Smooth muscle cell (in vitro differentiated cells): ENCODE results near the gene POMT1. TPM values are rescaled to one million over a fixed set of nuclear protein-coding genes. Genes with fewer than 3 reads are reported as not detected.

Experiments
- DNase-seq: peaks from one replicate; lab custom pipeline; 2025; ENCODE audit not compliant: unreplicated experiment; lab: John Stamatoyannopoulos, UW
- H2AFZ ChIP-seq: fragments of 200-600 bp; sonication (generic); 2 replicates; pipeline ENCODE4 v1.6.0; 2016; ENCODE audit warnings: antibody characterized with exemption, low read depth, mild to moderate bottlenecking
- H3F3A ChIP-seq: fragments of 200-600 bp; sonication (generic); 2 replicates; pipeline ENCODE4 v1.6.0; 2017; ENCODE audit warnings: antibody characterized with exemption, low read depth
- H3K27ac ChIP-seq: fragments of 200-600 bp; sonication (generic); 2 replicates; pipeline ENCODE4 v1.5.1; 2016; ENCODE audit warnings: low read depth, mild to moderate bottlenecking
- H3K27me3 ChIP-seq: fragments of 200-600 bp; sonication (generic); 2 replicates; pipeline ENCODE4 v1.6.1; 2016; ENCODE audit warnings: low read depth, mild to moderate bottlenecking
- H3K36me3 ChIP-seq: fragments of 200-600 bp; sonication (generic); 2 replicates; pipeline ENCODE4 v1.5.1; 2016; ENCODE audit warnings: low read depth
- H3K4me1 ChIP-seq: fragments of 200-600 bp; sonication (generic); 2 replicates; pipeline ENCODE4 v1.5.1; 2016; ENCODE audit warnings: low read depth
- H3K4me2 ChIP-seq: fragments of 200-600 bp; sonication (generic); 2 replicates; pipeline ENCODE4 v1.6.0; 2016; ENCODE audit warnings: mild to moderate bottlenecking
- H3K4me3 ChIP-seq: fragments of 200-600 bp; sonication (generic); 2 replicates; pipeline ENCODE4 v1.5.1; 2016; ENCODE audit warnings: mild to moderate bottlenecking
- H3K79me2 ChIP-seq: fragments of 200-600 bp; sonication (generic); 2 replicates; pipeline ENCODE4 v1.6.0; 2016; ENCODE audit warnings: low read depth, mild to moderate bottlenecking
- H3K9ac ChIP-seq: fragments of 200-600 bp; sonication (generic); 2 replicates; pipeline ENCODE4 v1.6.0; 2016; ENCODE audit warnings: low read depth
- H3K9me3 ChIP-seq: fragments of 200-600 bp; sonication (generic); replicated peaks from 2 replicates; pipeline ENCODE4 v1.5.1; 2016; ENCODE audit warnings: low read depth
- H4K20me1 ChIP-seq: fragments of 200-600 bp; sonication (generic); 2 replicates; pipeline ENCODE4 v1.6.0; 2016; ENCODE audit warnings: low read depth
- WGBS: methylation state at CpG from one replicate; pipeline ENCODE4 v1.1.7; 2016; ENCODE audit warnings: low lambda C conversion rate; 5-methylcytosine and 5-hydroxymethylcytosine counted together
- polyA plus RNA-seq: library from polyadenylated mRNA; unstranded; fragments of >200 nt; fragmentation: Nextera tagmentation; extraction: Ambion mirVana; gene quantifications from 2 replicates; pipeline ENCODE4 v1.2.1, GENCODE V29; 2016
- total RNA-seq: library from RNA; depleted of rRNA; stranded (reverse); fragments of >200 nt; gene quantifications from 2 replicates; pipeline ENCODE4 v1.2.3, GENCODE V29; 2014
- TF ChIP-seq, protein P1 (sequence below): fragments of 200-600 bp; sonication (generic); IDR thresholded peaks from 2 replicates; pipeline ENCODE4 v1.5.1; 2017; ENCODE audit warnings: borderline replicate concordance, mild to moderate bottlenecking, antibody characterized with exemption; ENCODE audit not compliant: insufficient read depth, poor library complexity, severe bottlenecking

The POMT1 gene
- total and polyA plus RNA-seq, 2 experiments from 2014 or later = 11.8 to 15.2 TPM

DNA sequence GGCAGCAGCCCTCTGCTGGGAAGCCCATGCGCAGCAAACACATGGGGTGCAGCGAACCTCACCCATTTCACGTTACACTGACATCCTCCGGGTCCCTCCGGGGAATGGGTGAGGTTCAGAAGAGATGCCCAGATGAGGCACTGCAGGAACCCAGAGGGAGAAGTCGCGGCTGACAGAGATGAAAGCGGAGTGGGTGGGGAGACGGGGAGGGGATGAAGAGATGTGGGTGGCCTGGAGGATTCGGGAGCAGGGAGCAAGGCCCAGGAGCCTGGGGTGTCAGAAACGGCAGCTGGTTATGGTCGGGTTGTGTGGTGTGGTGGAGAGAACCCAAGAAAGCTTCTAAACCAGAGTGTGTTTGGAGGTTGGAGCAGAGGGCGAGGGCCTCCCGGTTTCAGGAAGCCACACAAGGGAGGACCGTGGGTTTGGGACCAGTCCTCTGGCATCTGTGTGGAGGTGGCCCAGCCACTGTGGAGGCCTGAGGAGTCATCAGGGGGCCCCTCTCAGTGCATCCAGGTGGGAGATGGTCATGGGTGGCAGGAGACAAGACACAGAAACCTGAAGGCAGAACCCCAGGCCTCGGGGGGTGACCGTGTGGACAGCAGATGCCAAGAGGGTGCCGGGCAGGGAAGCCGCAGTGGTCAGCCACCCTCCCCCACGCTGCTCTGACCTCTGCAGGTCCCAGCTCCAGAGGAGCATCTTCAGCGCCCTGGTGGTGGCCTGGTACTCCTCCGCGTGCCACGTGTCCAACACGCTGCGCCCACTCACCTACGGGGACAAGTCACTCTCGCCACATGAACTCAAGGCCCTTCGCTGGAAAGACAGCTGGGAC, 19.8 kb downstream of the POMT1 start:
- Histone ChIP-seq H4K20me1 (peaks cover 14% of the 10 kb centered on the region), H3K27ac (no peak overlapping the region), H3K4me3 (no peak overlapping the region), H3K27me3 (no peaks in the 10 kb centered on the region), H3K9me3 (no peaks in the 10 kb centered on the region), H3K4me1 (no peaks in the 10 kb centered on the region), H2AFZ (no peak overlapping the region), H3K36me3 (no peaks in the 10 kb centered on the region), H3K9ac (no peak overlapping the region), H3F3A (peaks cover 16% of the 10 kb centered on the region), H3K4me2 (no peak overlapping the region), H3K79me2 (no peaks in the 10 kb centered on the region)
- TF ChIP-seq, protein P1, sequence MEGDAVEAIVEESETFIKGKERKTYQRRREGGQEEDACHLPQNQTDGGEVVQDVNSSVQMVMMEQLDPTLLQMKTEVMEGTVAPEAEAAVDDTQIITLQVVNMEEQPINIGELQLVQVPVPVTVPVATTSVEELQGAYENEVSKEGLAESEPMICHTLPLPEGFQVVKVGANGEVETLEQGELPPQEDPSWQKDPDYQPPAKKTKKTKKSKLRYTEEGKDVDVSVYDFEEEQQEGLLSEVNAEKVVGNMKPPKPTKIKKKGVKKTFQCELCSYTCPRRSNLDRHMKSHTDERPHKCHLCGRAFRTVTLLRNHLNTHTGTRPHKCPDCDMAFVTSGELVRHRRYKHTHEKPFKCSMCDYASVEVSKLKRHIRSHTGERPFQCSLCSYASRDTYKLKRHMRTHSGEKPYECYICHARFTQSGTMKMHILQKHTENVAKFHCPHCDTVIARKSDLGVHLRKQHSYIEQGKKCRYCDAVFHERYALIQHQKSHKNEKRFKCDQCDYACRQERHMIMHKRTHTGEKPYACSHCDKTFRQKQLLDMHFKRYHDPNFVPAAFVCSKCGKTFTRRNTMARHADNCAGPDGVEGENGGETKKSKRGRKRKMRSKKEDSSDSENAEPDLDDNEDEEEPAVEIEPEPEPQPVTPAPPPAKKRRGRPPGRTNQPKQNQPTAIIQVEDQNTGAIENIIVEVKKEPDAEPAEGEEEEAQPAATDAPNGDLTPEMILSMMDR = no peak
- DNase-seq = no peak
- WGBS = 96% methylated on average over 29 of the region's 29 CpGs

DNA sequence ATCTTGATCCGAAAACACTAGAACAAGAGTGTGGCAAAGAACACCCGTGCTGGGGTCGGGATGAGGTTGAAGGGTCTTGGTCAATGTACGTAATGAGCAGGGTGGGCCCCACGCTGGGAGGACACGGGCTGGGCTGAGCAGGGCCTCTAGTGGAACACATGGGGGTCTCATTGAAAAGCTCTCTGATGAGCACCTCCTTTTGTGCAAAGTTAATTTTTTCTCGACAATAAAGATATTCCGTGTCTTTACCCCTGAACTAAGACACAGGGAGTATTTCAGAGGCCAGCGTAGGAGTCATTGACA, 20.3 kb downstream of the POMT1 start:
- Histone ChIP-seq H3K36me3 (no peaks in the 10 kb centered on the region), H3K9ac (no peak overlapping the region), H3K27me3 (no peaks in the 10 kb centered on the region), H3K4me3 (no peak overlapping the region), H3K79me2 (no peaks in the 10 kb centered on the region), H2AFZ (no peak overlapping the region), H3K9me3 (no peaks in the 10 kb centered on the region), H3F3A (peaks cover 16% of the 10 kb centered on the region), H3K4me2 (no peak overlapping the region), H3K27ac (no peak overlapping the region), H3K4me1 (no peaks in the 10 kb centered on the region), H4K20me1 (peaks cover 14% of the 10 kb centered on the region)
- TF ChIP-seq, protein P1 = no peak
- 97% methylated on average over 9 of the region's 9 CpGs for WGBS
- no peak for DNase-seq

DNA sequence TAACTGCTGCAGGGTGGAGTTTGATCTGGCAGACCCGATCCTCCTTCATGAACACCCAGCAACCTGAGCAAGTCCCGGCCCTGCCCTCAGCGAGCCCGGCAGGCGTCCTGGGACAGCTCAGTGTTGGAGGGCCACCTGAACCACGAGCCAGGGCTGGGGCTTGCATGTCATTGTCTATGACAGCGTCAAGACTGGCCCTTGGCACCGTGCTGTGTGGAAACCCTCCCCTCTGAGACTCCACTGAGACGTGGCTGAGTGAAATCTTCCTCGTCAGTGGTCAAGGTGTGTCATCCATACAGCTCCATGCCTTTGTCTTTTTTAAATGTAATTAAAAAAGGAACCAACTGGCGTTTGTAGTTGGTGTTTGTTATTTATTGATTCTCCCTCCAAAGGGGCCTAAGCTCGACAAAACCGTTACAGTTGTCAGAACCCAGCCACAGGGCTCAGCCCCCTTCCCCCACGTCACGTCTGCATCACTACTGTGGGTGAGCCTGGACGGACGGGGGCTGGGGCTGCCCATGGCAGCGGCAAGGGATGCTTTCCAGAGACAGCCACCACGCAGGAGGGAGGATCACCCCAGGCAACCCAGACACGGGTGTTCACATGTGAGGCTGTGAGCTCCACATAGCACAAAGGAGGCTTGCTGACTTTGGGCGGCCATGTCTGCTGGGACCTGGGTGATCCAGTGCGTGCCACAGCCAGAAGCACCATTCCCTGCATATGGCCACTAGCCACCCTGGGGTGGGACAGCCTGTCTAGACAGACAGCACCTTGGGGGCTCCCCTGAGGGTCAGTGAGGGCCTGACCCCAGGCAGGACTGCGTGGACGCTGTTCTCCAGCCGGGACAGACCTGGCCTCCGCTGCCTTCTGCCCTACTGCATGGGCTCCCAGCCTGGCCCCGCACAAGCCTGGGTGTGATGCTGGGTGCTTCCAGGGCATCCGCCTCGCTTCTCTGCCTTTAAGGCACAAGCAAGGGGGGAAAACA, 21.0 kb downstream of the POMT1 start:
- H3K4me3 ChIP-seq = no peak overlapping the region
- peaks cover 16% of the 10 kb centered on the region for H3F3A ChIP-seq
- no peaks in the 10 kb centered on the region for H3K79me2 ChIP-seq
- no peak overlapping the region for H2AFZ ChIP-seq
- H3K27me3 ChIP-seq = no peaks in the 10 kb centered on the region
- DNase-seq = no peak
- no peaks in the 10 kb centered on the region for H3K4me1 ChIP-seq
- H3K27ac ChIP-seq = peak overlapping the region; percentile 49
- no peaks in the 10 kb centered on the region for H3K9me3 ChIP-seq
- WGBS = 88% methylated on average over 29 of the region's 29 CpGs
- no peaks in the 10 kb centered on the region for H3K36me3 ChIP-seq
- H3K4me2 ChIP-seq = no peak overlapping the region
- no peak overlapping the region for H3K9ac ChIP-seq
- H4K20me1 ChIP-seq = peaks cover 14% of the 10 kb centered on the region
- TF ChIP-seq, protein P1 = no peak
